Gastroesophageal sphincter (tissue), 3 donors: Measurements from ENCODE around the gene MED22.

ENCODE experiments used
- CTCF ChIP-seq, 4 experiments: fragments of 200-600 bp in 2 of 4; fragments of 450-650 bp in 2 of 4; sonication (generic) in 1 of 4; IDR thresholded peaks; one replicate each; pipeline ENCODE4 v1.5.1; 2017 to 2019; ENCODE audit warnings: antibody characterized with exemption in 4 of 4, mild to moderate bottlenecking in 2 of 4, moderate library complexity in 2 of 4
- POLR2AphosphoS5 ChIP-seq: sonication (generic); formaldehyde crosslinking; IDR thresholded peaks from one replicate; pipeline ENCODE4 v1.6.1; 2017; ENCODE audit warnings: antibody characterized with exemption

GRCh38 chr9:133294257-133294656 is 53.7 kb downstream of the MED22 start:
- TF ChIP-seq POLR2AphosphoS5 (no peak), CTCF (IDR thresholded peaks at IDR 0.05) (no peak)
